ENCODE data around the gene AHRR. TPM values are rescaled to one million over a fixed set of nuclear protein-coding genes. Genes with fewer than 3 reads are reported as not detected.

Gene AHRR
- total RNA-seq, 1 donor from 2014 or later = 54.9 TPM

DNA sequence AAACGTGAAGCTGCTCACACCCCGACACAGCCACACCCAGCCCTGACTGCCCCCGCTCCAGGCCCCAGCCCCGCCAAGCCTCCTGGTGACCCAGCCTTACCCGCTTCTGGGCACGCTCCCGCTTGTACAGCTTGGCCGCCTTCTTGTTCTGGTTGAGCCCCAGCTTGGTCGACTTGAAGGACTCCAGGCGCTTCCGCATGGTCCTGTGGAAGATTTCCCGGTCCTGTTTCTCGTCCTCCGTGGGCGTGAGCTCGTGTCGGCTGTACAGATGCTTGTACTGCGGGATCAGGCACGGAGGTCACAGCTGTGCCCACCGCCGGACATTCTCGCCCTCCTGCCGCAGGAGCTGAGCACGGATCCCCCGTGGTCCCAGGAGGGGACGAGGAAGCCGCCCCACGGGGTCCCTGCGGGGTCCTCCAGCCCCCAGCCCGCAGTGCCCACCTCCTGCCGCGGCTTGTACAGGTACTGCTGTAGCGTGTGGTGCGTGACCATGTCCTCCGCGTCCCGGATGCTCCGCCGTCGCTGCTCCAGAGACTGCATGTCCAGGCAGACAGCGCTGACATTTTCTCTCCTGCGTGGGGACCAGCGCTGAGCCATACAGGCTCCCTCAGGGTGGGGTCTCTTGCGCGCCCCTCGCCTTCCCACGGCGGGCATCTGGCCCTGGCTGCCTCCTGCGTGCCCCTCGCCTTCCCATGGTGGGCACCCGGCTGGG, 154.7 kb downstream of the AHRR start:
- no peak overlapping the region for H3K27ac Mint-ChIP-seq (ENCODE audit: unreplicated experiment)
- no peaks in the 10 kb centered on the region for H3K9me3 Mint-ChIP-seq (ENCODE audit: unreplicated experiment)
- H3K36me3 Mint-ChIP-seq (ENCODE audit: unreplicated experiment) = no peaks in the 10 kb centered on the region
- H3K4me1 Mint-ChIP-seq (ENCODE audit: unreplicated experiment) = peaks cover 11% of the 10 kb centered on the region
- no peaks in the 10 kb centered on the region for H3K27me3 Mint-ChIP-seq (ENCODE audit: unreplicated experiment)
- DNase-seq (ENCODE audit: extremely low spot score, unreplicated experiment) = no peak
- no peak for TF ChIP-seq CTCF (IDR thresholded peaks at IDR 0.05)
- peak overlapping the region; percentile 14 for H3K4me3 Mint-ChIP-seq (ENCODE audit: unreplicated experiment)

- H3K27ac Mint-ChIP-seq (ENCODE audit: unreplicated experiment) = no peak overlapping the region
Measured at GRCh38 chr5:476814-477175, 155.3 kb downstream of the AHRR start.

DNA sequence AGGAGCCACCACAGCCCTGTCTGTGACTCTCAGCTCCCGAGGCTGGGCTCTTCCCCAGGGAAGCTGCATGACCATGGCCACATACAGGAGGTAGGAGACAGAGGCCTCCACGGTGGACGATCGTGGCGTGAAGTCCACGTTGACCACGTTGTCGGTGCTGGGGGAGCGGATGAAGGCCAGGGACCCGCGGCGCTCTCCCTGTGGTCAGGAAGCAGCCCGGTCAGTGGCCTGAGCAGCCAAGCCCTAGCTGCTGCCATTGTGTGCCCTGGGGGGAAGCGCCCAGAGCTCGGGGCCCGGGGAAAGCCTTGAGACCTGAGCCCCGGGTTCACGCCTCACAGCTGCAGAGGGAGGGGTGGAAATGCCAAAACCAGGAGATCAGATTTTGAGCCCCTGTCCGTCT, 155.7 kb downstream of the AHRR start:
- Mint-ChIP-seq H3K27me3 (ENCODE audit: unreplicated experiment) (no peaks in the 10 kb centered on the region), H3K36me3 (ENCODE audit: unreplicated experiment) (no peaks in the 10 kb centered on the region), H3K9me3 (ENCODE audit: unreplicated experiment) (no peaks in the 10 kb centered on the region), H3K27ac (ENCODE audit: unreplicated experiment) (no peak overlapping the region), H3K4me3 (ENCODE audit: unreplicated experiment) (no peak overlapping the region), H3K4me1 (ENCODE audit: unreplicated experiment) (peaks cover 5% of the 10 kb centered on the region)
- DNase-seq (ENCODE audit: extremely low spot score, unreplicated experiment) = no peak
- TF ChIP-seq CTCF (IDR thresholded peaks at IDR 0.05) = no peak

More at GRCh38 chr5:476814-477175, 155.3 kb downstream of the AHRR start:
- Mint-ChIP-seq H3K9me3 (ENCODE audit: unreplicated experiment) (no peaks in the 10 kb centered on the region), H3K36me3 (ENCODE audit: unreplicated experiment) (no peaks in the 10 kb centered on the region), H3K27me3 (ENCODE audit: unreplicated experiment) (no peaks in the 10 kb centered on the region), H3K4me1 (ENCODE audit: unreplicated experiment) (peaks cover 8% of the 10 kb centered on the region), H3K4me3 (ENCODE audit: unreplicated experiment) (no peak overlapping the region)
- no peak for DNase-seq (ENCODE audit: extremely low spot score, unreplicated experiment)
- TF ChIP-seq CTCF (IDR thresholded peaks at IDR 0.05) = no peak

GRCh38 chr5:477871-478270, 156.4 kb downstream of the AHRR start:
- Mint-ChIP-seq H3K27me3 (ENCODE audit: unreplicated experiment) (no peaks in the 10 kb centered on the region), H3K4me3 (ENCODE audit: unreplicated experiment) (no peak overlapping the region), H3K9me3 (ENCODE audit: unreplicated experiment) (no peaks in the 10 kb centered on the region), H3K36me3 (ENCODE audit: unreplicated experiment) (no peaks in the 10 kb centered on the region), H3K4me1 (ENCODE audit: unreplicated experiment) (peaks cover 5% of the 10 kb centered on the region), H3K27ac (ENCODE audit: unreplicated experiment) (no peak overlapping the region)
- no peak for DNase-seq (ENCODE audit: extremely low spot score, unreplicated experiment)
- no peak for TF ChIP-seq CTCF (IDR thresholded peaks at IDR 0.05)

GRCh38 chr5:478369-478981, 157.0 kb downstream of the AHRR start:
- Mint-ChIP-seq H3K9me3 (ENCODE audit: unreplicated experiment) (no peaks in the 10 kb centered on the region), H3K4me1 (ENCODE audit: unreplicated experiment) (peaks cover 5% of the 10 kb centered on the region), H3K27ac (ENCODE audit: unreplicated experiment) (no peak overlapping the region), H3K4me3 (ENCODE audit: unreplicated experiment) (no peak overlapping the region), H3K27me3 (ENCODE audit: unreplicated experiment) (no peaks in the 10 kb centered on the region), H3K36me3 (ENCODE audit: unreplicated experiment) (no peaks in the 10 kb centered on the region)
- no peak for DNase-seq (ENCODE audit: extremely low spot score, unreplicated experiment)
- no peak for TF ChIP-seq CTCF (IDR thresholded peaks at IDR 0.05)

All from osteocyte (in vitro differentiated cells).